ENCODE data around the gene RMDN3.

RMDN3 gene

DNA sequence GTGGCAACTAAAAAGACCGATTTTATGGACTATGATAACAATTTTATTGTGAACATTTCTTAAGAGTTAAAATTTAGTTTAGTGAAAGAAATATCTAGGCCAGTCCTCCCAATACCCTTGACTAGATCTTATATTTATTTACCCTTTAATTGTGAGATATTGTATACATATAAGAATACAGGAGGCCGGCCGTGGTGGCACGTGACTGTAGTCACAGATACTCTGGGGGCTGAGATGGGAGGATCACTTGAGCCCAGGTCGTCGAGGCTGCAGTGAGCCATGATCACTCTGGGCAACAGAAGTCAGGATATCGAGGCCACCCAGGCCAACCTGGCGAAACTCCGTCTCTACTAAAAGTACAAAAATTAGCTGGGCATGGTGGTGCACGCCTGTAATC, 756 bp upstream of the RMDN3 start:
- peak overlapping the region; percentile 100 for H3K27ac Mint-ChIP-seq (ENCODE audit: low read depth)
- DNase-seq (ENCODE audit: low spot score in 2 of 2) = no peak
- no peaks in the 10 kb centered on the region for H3K27me3 Mint-ChIP-seq
- peak overlapping the region; percentile 94 for H3K4me3 Mint-ChIP-seq
- H3K9me3 Mint-ChIP-seq = no peaks in the 10 kb centered on the region
- peaks cover 24% of the 10 kb centered on the region for H3K36me3 Mint-ChIP-seq (ENCODE audit: insufficient read depth)
- ATAC-seq (replicated peaks; ENCODE audit: extremely low read depth, poor library complexity, severe bottlenecking) = no peak
- H3K4me1 Mint-ChIP-seq = peaks cover 29% of the 10 kb centered on the region

- H3K27ac Mint-ChIP-seq (ENCODE audit: low read depth) = peak overlapping the region; percentile 100
- peaks cover 29% of the 10 kb centered on the region for H3K4me1 Mint-ChIP-seq
- H3K4me3 Mint-ChIP-seq = peak overlapping the region; percentile 94
- H3K27me3 Mint-ChIP-seq = no peaks in the 10 kb centered on the region
- DNase-seq (ENCODE audit: low spot score in 2 of 2) (no peak), ATAC-seq (replicated peaks; ENCODE audit: extremely low read depth, poor library complexity, severe bottlenecking) (peak; percentile 22)
- H3K9me3 Mint-ChIP-seq = no peaks in the 10 kb centered on the region
- peaks cover 33% of the 10 kb centered on the region for H3K36me3 Mint-ChIP-seq (ENCODE audit: insufficient read depth)
Measured at GRCh38 chr15:40754574-40754882, 526 bp downstream of the RMDN3 start.

- H3K4me3 Mint-ChIP-seq = no peak overlapping the region
- H3K4me1 Mint-ChIP-seq = peaks cover 29% of the 10 kb centered on the region
- no peaks in the 10 kb centered on the region for H3K9me3 Mint-ChIP-seq
- ATAC-seq (replicated peaks; ENCODE audit: extremely low read depth, poor library complexity, severe bottlenecking) = no peak
- H3K27ac Mint-ChIP-seq (ENCODE audit: low read depth) = peak overlapping the region; percentile 100
- H3K27me3 Mint-ChIP-seq = no peaks in the 10 kb centered on the region
- DNase-seq (ENCODE audit: low spot score in 2 of 2) = no peak
- peaks cover 46% of the 10 kb centered on the region for H3K36me3 Mint-ChIP-seq (ENCODE audit: insufficient read depth)
Measured at GRCh38 chr15:40751745-40752144, 3.3 kb downstream of the RMDN3 start.

GRCh38 chr15:40750885-40751284, 4.2 kb downstream of the RMDN3 start:
- Mint-ChIP-seq H3K4me3 (no peak overlapping the region), H3K27ac (ENCODE audit: low read depth) (no peak overlapping the region), H3K9me3 (no peaks in the 10 kb centered on the region), H3K4me1 (peaks cover 30% of the 10 kb centered on the region), H3K36me3 (ENCODE audit: insufficient read depth) (peaks cover 46% of the 10 kb centered on the region), H3K27me3 (no peaks in the 10 kb centered on the region)
- no peak for DNase-seq (ENCODE audit: low spot score in 2 of 2)
- ATAC-seq (replicated peaks; ENCODE audit: extremely low read depth, poor library complexity, severe bottlenecking) = no peak

DNA sequence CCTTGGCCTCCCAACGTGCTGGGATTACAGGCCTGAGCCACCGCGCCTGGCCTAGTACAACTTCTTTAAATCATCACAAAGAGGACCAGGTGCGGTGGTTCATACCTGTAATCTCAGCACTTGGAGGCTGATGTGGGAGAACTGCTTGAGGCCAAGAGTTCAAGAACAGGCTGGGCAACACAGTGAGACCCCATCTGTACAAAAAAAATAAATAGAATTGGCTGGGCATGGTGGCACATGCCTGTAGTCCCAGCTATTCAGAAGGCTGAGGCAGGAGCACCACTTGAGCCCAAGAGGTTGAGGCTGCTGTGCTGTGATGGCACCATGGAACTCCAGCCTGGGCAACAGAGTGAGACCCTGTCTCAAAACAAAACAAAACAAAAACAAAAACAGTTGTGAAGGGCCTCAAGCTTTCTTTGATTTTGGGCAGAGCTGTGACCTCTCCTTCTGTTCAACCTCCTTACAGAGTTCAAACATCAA, 5.9 kb downstream of the RMDN3 start:
- Mint-ChIP-seq H3K27ac (ENCODE audit: low read depth) (no peak overlapping the region), H3K9me3 (no peaks in the 10 kb centered on the region), H3K36me3 (ENCODE audit: insufficient read depth) (peaks cover 43% of the 10 kb centered on the region), H3K4me3 (no peak overlapping the region), H3K27me3 (no peaks in the 10 kb centered on the region), H3K4me1 (peaks cover 34% of the 10 kb centered on the region)
- ATAC-seq (replicated peaks; ENCODE audit: extremely low read depth, poor library complexity, severe bottlenecking) = no peak
- DNase-seq (ENCODE audit: low spot score in 2 of 2) = no peak

DNA sequence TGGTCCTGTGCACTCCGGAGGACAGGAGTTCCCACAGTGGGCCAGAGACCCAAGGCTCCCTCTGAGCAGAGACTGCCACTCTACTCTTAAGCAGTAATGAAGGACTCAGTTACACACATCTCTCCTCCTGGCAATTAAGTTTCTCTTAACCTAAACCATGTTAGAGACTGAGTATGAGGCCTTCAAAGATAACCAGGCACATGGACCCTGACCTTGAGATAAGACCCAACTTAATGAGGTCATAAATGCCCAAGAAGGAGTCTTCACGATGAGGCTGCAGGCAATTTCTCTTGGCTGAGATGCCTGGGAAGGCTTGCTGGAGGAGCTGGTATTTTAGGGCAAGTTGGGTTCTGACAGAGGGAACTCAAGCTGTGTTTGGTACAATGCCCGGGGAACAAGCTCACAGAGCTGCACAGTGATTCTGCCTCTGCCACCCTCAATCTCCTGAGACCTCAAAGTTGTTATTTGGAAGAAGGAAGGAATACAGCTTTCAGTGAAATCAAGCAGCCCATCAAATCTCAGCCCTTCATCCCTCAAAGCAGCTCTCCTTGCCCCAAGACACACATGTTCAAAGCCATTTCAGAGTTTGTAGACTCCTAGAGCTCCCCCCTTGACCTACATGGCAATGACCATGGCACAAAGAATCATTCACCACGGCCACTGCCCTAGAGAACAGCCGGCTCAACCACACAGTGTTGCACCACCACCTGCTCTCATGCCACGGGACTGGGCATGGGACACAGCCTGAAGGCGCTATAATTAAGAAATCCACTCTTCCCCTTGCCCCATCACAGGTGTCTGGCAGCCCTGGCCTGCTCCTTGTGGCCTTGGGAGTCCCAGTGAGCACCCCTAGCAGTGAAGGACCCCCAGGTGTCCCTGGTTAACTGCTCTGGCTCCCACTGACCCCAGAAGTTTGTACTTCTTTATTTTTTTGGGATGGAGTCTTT, 7.1 kb downstream of the RMDN3 start:
- no peak for DNase-seq (ENCODE audit: low spot score in 2 of 2)
- Mint-ChIP-seq H3K36me3 (ENCODE audit: insufficient read depth) (peaks cover 40% of the 10 kb centered on the region), H3K27ac (ENCODE audit: low read depth) (no peak overlapping the region), H3K4me1 (peaks cover 33% of the 10 kb centered on the region), H3K27me3 (no peaks in the 10 kb centered on the region), H3K4me3 (no peak overlapping the region), H3K9me3 (no peaks in the 10 kb centered on the region)
- no peak for ATAC-seq (replicated peaks; ENCODE audit: extremely low read depth, poor library complexity, severe bottlenecking)

- peaks cover 29% of the 10 kb centered on the region for H3K4me1 Mint-ChIP-seq
- ATAC-seq (replicated peaks; ENCODE audit: extremely low read depth, poor library complexity, severe bottlenecking) = no peak
- H3K4me3 Mint-ChIP-seq = no peak overlapping the region
- H3K27ac Mint-ChIP-seq (ENCODE audit: low read depth) = no peak overlapping the region
- no peaks in the 10 kb centered on the region for H3K27me3 Mint-ChIP-seq
- no peaks in the 10 kb centered on the region for H3K9me3 Mint-ChIP-seq
- H3K36me3 Mint-ChIP-seq (ENCODE audit: insufficient read depth) = peaks cover 35% of the 10 kb centered on the region
- no peak for DNase-seq (ENCODE audit: low spot score in 2 of 2)
Measured at GRCh38 chr15:40746916-40747418, 8.1 kb downstream of the RMDN3 start.

- peaks cover 27% of the 10 kb centered on the region for H3K36me3 Mint-ChIP-seq (ENCODE audit: insufficient read depth)
Measured at GRCh38 chr15:40744815-40745152, 10.3 kb downstream of the RMDN3 start.

GRCh38 chr15:40743921-40744814, 10.9 kb downstream of the RMDN3 start:
- DNase-seq (ENCODE audit: low spot score in 2 of 2) (peak; percentile 44 to 66), ATAC-seq (replicated peaks; ENCODE audit: extremely low read depth, poor library complexity, severe bottlenecking) (peak; percentile 97)
- Mint-ChIP-seq H3K9me3 (no peaks in the 10 kb centered on the region), H3K4me1 (peaks cover 29% of the 10 kb centered on the region), H3K36me3 (ENCODE audit: insufficient read depth) (peaks cover 27% of the 10 kb centered on the region), H3K4me3 (peak overlapping the region; percentile 51), H3K27ac (ENCODE audit: low read depth) (peak overlapping the region; percentile 90), H3K27me3 (no peaks in the 10 kb centered on the region)

More at GRCh38 chr15:40744815-40745152, 10.3 kb downstream of the RMDN3 start:
- no peaks in the 10 kb centered on the region for H3K9me3 Mint-ChIP-seq
- DNase-seq (ENCODE audit: low spot score in 2 of 2) (no peak), ATAC-seq (replicated peaks; ENCODE audit: extremely low read depth, poor library complexity, severe bottlenecking) (no peak)
- no peak overlapping the region for H3K4me3 Mint-ChIP-seq
- H3K27ac Mint-ChIP-seq (ENCODE audit: low read depth) = peak overlapping the region; percentile 90
- peaks cover 29% of the 10 kb centered on the region for H3K4me1 Mint-ChIP-seq
- no peaks in the 10 kb centered on the region for H3K27me3 Mint-ChIP-seq

DNA sequence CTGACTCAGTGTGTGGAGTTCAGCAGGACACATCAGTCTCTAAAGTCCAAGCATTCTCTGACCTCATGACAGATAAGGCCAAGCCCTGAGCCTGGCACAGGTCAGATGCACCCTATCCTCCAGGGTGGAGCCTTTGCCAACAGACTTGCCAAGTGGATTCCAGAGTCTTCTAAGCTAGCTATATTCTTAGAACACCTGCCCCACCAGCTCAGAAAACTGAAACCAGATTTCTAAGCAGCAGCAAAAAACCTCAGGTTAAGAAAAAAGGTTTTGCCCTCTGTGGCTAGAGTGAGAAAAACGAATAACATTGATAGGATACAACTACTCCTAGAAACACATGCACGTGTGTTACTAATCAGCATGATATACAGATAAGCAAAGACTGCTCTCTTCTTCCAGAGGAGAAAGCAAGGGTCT, 11.6 kb downstream of the RMDN3 start:
- Mint-ChIP-seq H3K4me1 (peaks cover 29% of the 10 kb centered on the region), H3K36me3 (ENCODE audit: insufficient read depth) (peaks cover 28% of the 10 kb centered on the region), H3K27ac (ENCODE audit: low read depth) (peak overlapping the region; percentile 90), H3K27me3 (no peaks in the 10 kb centered on the region), H3K9me3 (no peaks in the 10 kb centered on the region), H3K4me3 (peak overlapping the region; percentile 51)
- peak; percentile 68 for ATAC-seq (replicated peaks; ENCODE audit: extremely low read depth, poor library complexity, severe bottlenecking)
- DNase-seq (ENCODE audit: low spot score in 2 of 2) = no peak

DNA sequence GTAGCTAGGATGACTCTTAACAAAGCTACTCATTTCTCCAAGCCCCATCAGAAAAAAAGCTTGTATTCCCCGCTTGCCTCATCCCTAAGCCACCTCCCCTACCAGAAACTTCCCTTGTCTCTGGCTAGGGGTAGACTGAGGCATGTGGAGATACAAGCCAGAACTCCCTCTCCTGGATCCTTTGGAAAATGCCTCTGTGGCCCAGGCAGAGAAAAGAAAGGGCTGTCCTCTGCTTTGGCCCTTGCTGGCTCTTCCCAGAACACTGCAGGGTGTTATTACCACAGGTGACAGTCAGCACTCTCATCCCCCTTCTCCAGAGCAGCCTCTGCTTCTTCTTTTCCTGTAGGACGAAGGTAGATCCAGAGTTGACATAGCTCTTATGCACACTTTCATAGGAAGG, 15.2 kb downstream of the RMDN3 start:
- Mint-ChIP-seq H3K4me1 (peaks cover 19% of the 10 kb centered on the region), H3K9me3 (no peaks in the 10 kb centered on the region), H3K4me3 (no peak overlapping the region), H3K27me3 (no peaks in the 10 kb centered on the region), H3K36me3 (ENCODE audit: insufficient read depth) (peaks cover 29% of the 10 kb centered on the region), H3K27ac (ENCODE audit: low read depth) (no peak overlapping the region)
- ATAC-seq (replicated peaks; ENCODE audit: extremely low read depth, poor library complexity, severe bottlenecking) = no peak
- DNase-seq (ENCODE audit: low spot score in 2 of 2) = no peak

GRCh38 chr15:40739047-40739446, 16.0 kb downstream of the RMDN3 start:
- H3K4me1 Mint-ChIP-seq = peaks cover 14% of the 10 kb centered on the region
- DNase-seq (ENCODE audit: low spot score in 2 of 2) (no peak), ATAC-seq (replicated peaks; ENCODE audit: extremely low read depth, poor library complexity, severe bottlenecking) (no peak)
- H3K27ac Mint-ChIP-seq (ENCODE audit: low read depth) = peak overlapping the region; percentile 16
- peaks cover 32% of the 10 kb centered on the region for H3K36me3 Mint-ChIP-seq (ENCODE audit: insufficient read depth)
- no peak overlapping the region for H3K4me3 Mint-ChIP-seq
- no peaks in the 10 kb centered on the region for H3K9me3 Mint-ChIP-seq
- no peaks in the 10 kb centered on the region for H3K27me3 Mint-ChIP-seq
